Fibroblast of lung (primary cell): ENCODE measurements around the gene C10orf143. TPM values are rescaled to one million over a fixed set of nuclear protein-coding genes. Genes with fewer than 3 reads are reported as not detected.

Experiments
- DNase-seq, 2 donors: peaks; one replicate each; pipeline versions ENCODE4 v3.0.0 to v3.0.0-alpha.2; 2010; ENCODE audit warnings: low read depth in 2 of 2
- H2AFZ ChIP-seq: 2 replicates; pipeline ENCODE4 v1.5.1; 2012; ENCODE audit warnings: low read length, control low read depth, inconsistent platforms
- H3K27ac ChIP-seq: 2 replicates; pipeline ENCODE4 v1.5.1; 2011; ENCODE audit warnings: low read length, control low read depth; ENCODE audit not compliant: insufficient read depth
- H3K27me3 ChIP-seq: 2 replicates; pipeline ENCODE4 v1.5.1; 2011; ENCODE audit warnings: mild to moderate bottlenecking, low read length; ENCODE audit not compliant: control insufficient read depth, insufficient read depth
- H3K36me3 ChIP-seq: 2 replicates; pipeline ENCODE4 v1.5.1; 2011; ENCODE audit warnings: low read length; ENCODE audit not compliant: control insufficient read depth, insufficient read depth
- H3K4me1 ChIP-seq: 2 replicates; pipeline ENCODE4 v1.5.1; 2011; ENCODE audit warnings: low read length; ENCODE audit not compliant: control insufficient read depth, insufficient read depth; ENCODE audit errors: extremely low read depth
- H3K4me2 ChIP-seq: 2 replicates; pipeline ENCODE4 v1.5.1; 2011; ENCODE audit warnings: low read length, control low read depth; ENCODE audit not compliant: insufficient read depth; ENCODE audit errors: extremely low read depth
- H3K4me3 ChIP-seq, 4 experiments: fragments of 200-600 bp in 1 of 4; sonication (generic) in 1 of 4; replicated peaks in 1 of 4; 2 replicates each; pipeline ENCODE4 v1.5.1; 2011 to 2016; ENCODE audit warnings: low read length in 4 of 4, low read depth in 3 of 4, mild to moderate bottlenecking in 3 of 4, control low read depth in 2 of 4, inconsistent platforms in 1 of 4, mixed read lengths in 1 of 4; ENCODE audit not compliant: insufficient read depth in 1 of 4; ENCODE audit errors: control extremely low read depth in 1 of 4
- H3K79me2 ChIP-seq: 2 replicates; pipeline ENCODE4 v1.5.1; 2012; ENCODE audit warnings: mild to moderate bottlenecking, low read length, inconsistent platforms; ENCODE audit not compliant: control insufficient read depth, insufficient read depth
- H3K9ac ChIP-seq: 2 replicates; pipeline ENCODE4 v1.5.1; 2011; ENCODE audit warnings: mild to moderate bottlenecking, low read length, control low read depth; ENCODE audit not compliant: insufficient read depth
- H3K9me3 ChIP-seq: 2 replicates; pipeline ENCODE4 v1.5.1; 2012; ENCODE audit warnings: low read depth, low read length; ENCODE audit not compliant: control insufficient read depth, insufficient read depth
- H4K20me1 ChIP-seq: 2 replicates; pipeline ENCODE4 v1.5.1; 2011; ENCODE audit warnings: low read length; ENCODE audit not compliant: control insufficient read depth, insufficient read depth; ENCODE audit errors: extremely low read depth
- CTCF ChIP-seq, 2 donors: IDR thresholded peaks in 1 of 2; conservative IDR thresholded peaks in 1 of 2; 1 replicate in 1 of 2; 2 replicates in 1 of 2; pipeline ENCODE4 v1.5.1; 2011 to 2012; ENCODE audit warnings: low read length in 2 of 2, control low read depth in 1 of 2, inconsistent platforms in 1 of 2, low read depth in 1 of 2, mild to moderate bottlenecking in 1 of 2
- EZH2 ChIP-seq: IDR thresholded peaks from 2 replicates; pipeline ENCODE4 v1.5.1; 2012; ENCODE audit warnings: low read length, control low read depth, mild to moderate bottlenecking; ENCODE audit errors: missing control alignments
- polyA plus RNA-seq, 2 donors: library from polyadenylated mRNA; depleted of rRNA in 1 of 2; stranded (reverse) in 1 of 2; unstranded in 1 of 2; fragments of >200 nt; gene quantifications; 2 replicates each; pipeline ENCODE4 v1.2.1, GENCODE V29; 2011 to 2012; ENCODE audit warnings: missing spikeins in 1 of 2
- total RNA-seq: library from RNA; depleted of rRNA; stranded (reverse); fragments of >200 nt; gene quantifications from 2 replicates; pipeline ENCODE4 v1.2.1, GENCODE V29; 2014

C10orf143 gene
- total and polyA plus RNA-seq, 2 donors (not counting 1 experiment from before 2014, with no cell fraction given) = 1.5 to 2.0 TPM

DNA sequence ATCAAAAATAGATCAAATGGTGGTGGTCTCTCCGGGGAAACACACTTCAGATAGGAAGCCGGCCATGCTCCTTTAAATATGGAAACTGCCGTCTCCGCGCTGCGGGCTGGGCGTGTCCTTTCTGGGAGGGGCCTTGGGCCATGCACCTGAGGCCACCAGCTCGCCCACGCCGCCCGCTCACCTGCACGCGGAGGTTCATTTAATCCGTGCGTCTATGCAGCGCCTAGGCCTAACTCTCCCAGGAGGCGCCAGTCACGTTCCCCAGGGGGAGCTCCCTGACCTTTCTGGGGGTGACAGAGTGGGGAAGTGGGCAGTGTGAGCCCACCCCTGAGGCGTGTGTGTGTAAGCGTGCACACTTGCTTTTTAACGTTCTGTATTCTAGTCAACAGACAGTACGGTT is 64.0 kb downstream of the C10orf143 start:
- no peak overlapping the region for H3K4me3 ChIP-seq
- H3K27ac ChIP-seq = no peak overlapping the region
- TF ChIP-seq EZH2 (no peak), CTCF (conservative IDR thresholded peaks at IDR 0.05 in 1 of 2, IDR thresholded peaks at IDR 0.05 in 1 of 2; ENCODE audit: low read depth in 1 of 2, low read length in 2 of 2) (no peak)
- no peaks in the 10 kb centered on the region for H3K79me2 ChIP-seq
- no peaks in the 10 kb centered on the region for H3K4me1 ChIP-seq
- H4K20me1 ChIP-seq = no peaks in the 10 kb centered on the region
- no peak overlapping the region for H3K4me2 ChIP-seq
- DNase-seq = no peak
- no peak overlapping the region for H3K9ac ChIP-seq
- no peaks in the 10 kb centered on the region for H3K27me3 ChIP-seq
- no peak overlapping the region for H2AFZ ChIP-seq
- H3K9me3 ChIP-seq = no peaks in the 10 kb centered on the region
- no peaks in the 10 kb centered on the region for H3K36me3 ChIP-seq

DNA sequence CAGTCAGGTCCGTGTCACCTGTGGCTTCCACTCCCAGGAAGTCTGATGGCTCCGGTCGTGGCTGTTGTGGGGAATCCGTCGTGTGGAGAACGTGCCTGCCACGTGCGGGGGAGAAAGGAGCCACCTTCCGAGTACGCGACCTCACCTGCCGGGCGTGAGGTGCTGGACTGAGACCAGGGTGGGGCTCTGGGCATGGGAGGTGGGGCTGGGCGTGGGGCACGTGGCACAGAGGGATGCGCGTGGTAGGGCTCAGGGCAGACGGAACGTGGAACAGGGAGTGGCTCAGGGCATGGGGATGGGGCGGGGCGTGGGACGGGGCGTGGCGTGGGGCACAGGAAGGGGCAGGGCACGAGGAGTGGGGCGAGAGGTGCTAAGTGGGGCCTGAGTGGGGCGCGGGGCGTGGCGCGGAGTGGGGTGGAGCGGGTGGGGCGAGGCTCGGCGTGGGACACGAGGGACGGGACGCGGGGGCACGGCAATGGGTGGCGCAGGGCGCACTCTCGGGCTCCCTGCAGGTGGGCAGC is 64.8 kb downstream of the C10orf143 start:
- H3K4me3 ChIP-seq = no peak overlapping the region
- no peaks in the 10 kb centered on the region for H3K27me3 ChIP-seq
- H4K20me1 ChIP-seq = no peaks in the 10 kb centered on the region
- TF ChIP-seq CTCF (conservative IDR thresholded peaks at IDR 0.05 in 1 of 2, IDR thresholded peaks at IDR 0.05 in 1 of 2; ENCODE audit: low read depth in 1 of 2, low read length in 2 of 2) (no peak), EZH2 (no peak)
- no peak for DNase-seq
- H3K9me3 ChIP-seq = no peaks in the 10 kb centered on the region
- no peak overlapping the region for H3K4me2 ChIP-seq
- no peak overlapping the region for H2AFZ ChIP-seq
- H3K27ac ChIP-seq = no peak overlapping the region
- no peak overlapping the region for H3K9ac ChIP-seq
- no peaks in the 10 kb centered on the region for H3K4me1 ChIP-seq
- no peaks in the 10 kb centered on the region for H3K79me2 ChIP-seq
- H3K36me3 ChIP-seq = no peaks in the 10 kb centered on the region

DNA sequence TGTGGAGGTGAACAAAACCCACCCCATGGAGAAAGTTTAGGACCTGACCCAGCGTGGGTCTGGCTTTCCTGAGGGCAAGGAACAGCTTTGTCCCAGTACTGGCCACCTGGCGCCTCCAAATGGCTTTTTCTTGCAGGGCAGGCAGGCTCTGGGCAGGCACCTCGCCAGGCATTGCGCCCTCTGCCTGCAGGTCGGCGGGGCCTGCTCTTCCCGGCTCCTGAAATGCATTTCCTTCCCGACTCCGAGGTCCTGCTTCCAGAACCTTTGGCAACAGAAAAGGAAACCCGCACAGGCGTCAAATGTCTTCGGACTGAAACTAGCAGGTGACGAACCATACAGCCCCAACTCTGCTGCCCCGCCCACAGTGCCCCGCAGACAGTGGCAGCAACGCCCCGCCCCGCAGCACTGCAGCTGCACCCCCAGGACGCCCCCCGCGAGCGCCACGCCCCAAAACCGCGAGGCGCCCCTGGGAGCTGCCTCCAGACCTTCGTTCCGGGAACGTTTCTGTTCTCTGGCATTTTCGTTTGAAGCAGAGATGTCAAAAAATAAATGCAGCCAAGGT is 65.5 kb downstream of the C10orf143 start:
- H4K20me1 ChIP-seq = no peaks in the 10 kb centered on the region
- no peak overlapping the region for H3K4me2 ChIP-seq

More for the DNA sequence above, 65.5 kb downstream of the C10orf143 start:
- Histone ChIP-seq H3K4me3 (no peak overlapping the region), H3K27ac (no peak overlapping the region), H3K27me3 (no peaks in the 10 kb centered on the region), H3K9ac (no peak overlapping the region), H3K4me1 (no peaks in the 10 kb centered on the region), H2AFZ (no peak overlapping the region), H3K36me3 (no peaks in the 10 kb centered on the region), H3K9me3 (no peaks in the 10 kb centered on the region), H3K79me2 (no peaks in the 10 kb centered on the region)
- no peak for TF ChIP-seq EZH2
- TF ChIP-seq CTCF (conservative IDR thresholded peaks at IDR 0.05 in 1 of 2, IDR thresholded peaks at IDR 0.05 in 1 of 2; ENCODE audit: low read depth in 1 of 2, low read length in 2 of 2) = peak in 1 of 2 donors; percentile 20
- no peak for DNase-seq
